Pons (tissue), 1 donor: ENCODE results near the gene OR3A2.
A peak's percentile ranks its signal among the peaks of the same experiment; 100 is the strongest.
"Not testable (repeated sequence)": the region's sequence is repeated elsewhere in the genome, so short reads cannot be mapped to it uniquely, and the experiment has no call there.

Experiments
- DNase-seq: peaks from one replicate; pipeline ENCODE4 v3.0.0-alpha.2; 2016; ENCODE audit warnings: low spot score

OR3A2 gene

GRCh38 chr17:3385869-3386816 is at the start of gene OR3A2:
Gene OR3A2 (minus strand): TSS chr17:3386308.
- DNase-seq = no peak

- DNase-seq = no peak
Measured at GRCh38 chr17:3433741-3434140, 47.6 kb upstream of the OR3A2 start, which contains the start of gene OR1E2. Gene OR1E2 (minus strand): TSS chr17:3433841. CDS start chr17:3433841, 0 bp downstream.

GRCh38 chr17:3433215-3433614 is 47.1 kb upstream of the OR3A2 start:
- peak; percentile 34 for DNase-seq

GRCh38 chr17:3418222-3418621 is 32.1 kb upstream of the OR3A2 start:
- DNase-seq = no peak

GRCh38 chr17:3415610-3416009 is 29.5 kb upstream of the OR3A2 start:
- DNase-seq = no peak

- not testable (repeated sequence) for DNase-seq
Measured at GRCh38 chr17:3412216-3412615, 26.1 kb upstream of the OR3A2 start.

GRCh38 chr17:3411070-3411469 is 25.0 kb upstream of the OR3A2 start, which contains the start of gene OR3A3:
Gene OR3A3 (plus strand): TSS chr17:3411370.
- no peak for DNase-seq

GRCh38 chr17:3403856-3404255 is 17.7 kb upstream of the OR3A2 start:
- not testable (repeated sequence) for DNase-seq

- DNase-seq = no peak
Measured at GRCh38 chr17:3401786-3402185, 15.7 kb upstream of the OR3A2 start.

GRCh38 chr17:3400055-3400454 is 13.9 kb upstream of the OR3A2 start:
- DNase-seq = no peak

GRCh38 chr17:3398310-3398709 is 12.2 kb upstream of the OR3A2 start, which contains the start of gene OR1E1:
Gene OR1E1 (minus strand): TSS chr17:3398410. CDS start chr17:3398410, 0 bp downstream.
- no peak for DNase-seq

- not testable (repeated sequence) for DNase-seq
Measured at GRCh38 chr17:3397801-3398200, 11.7 kb upstream of the OR3A2 start.

GRCh38 chr17:3389791-3390190 is 3.7 kb upstream of the OR3A2 start:
- DNase-seq = no peak

- DNase-seq = no peak
Measured at GRCh38 chr17:3381957-3382356, 4.2 kb downstream of the OR3A2 start.

GRCh38 chr17:3378321-3378720 is 7.8 kb downstream of the OR3A2 start:
- no peak for DNase-seq

- not testable (repeated sequence) for DNase-seq
Measured at GRCh38 chr17:3371167-3371566, 14.9 kb downstream of the OR3A2 start.

GRCh38 chr17:3342782-3343181 is 43.3 kb downstream of the OR3A2 start:
- not testable (repeated sequence) for DNase-seq

GRCh38 chr17:3335876-3336275 is 50.2 kb downstream of the OR3A2 start:
- peak; percentile 5 for DNase-seq

- DNase-seq = no peak
Measured at GRCh38 chr17:3318336-3318735, 67.8 kb downstream of the OR3A2 start.

GRCh38 chr17:3316836-3317235 is 69.3 kb downstream of the OR3A2 start:
- no peak for DNase-seq

- DNase-seq = no peak
Measured at GRCh38 chr17:3308603-3309002, 77.5 kb downstream of the OR3A2 start.

GRCh38 chr17:3298260-3298659 is 87.8 kb downstream of the OR3A2 start, which contains the start of gene OR3A1:
Gene OR3A1 (minus strand): TSS chr17:3298360. CDS start chr17:3292582, 5,778 bp downstream.
- DNase-seq = no peak

GRCh38 chr17:3295632-3296031 is 90.5 kb downstream of the OR3A2 start:
- no peak for DNase-seq
